SU-DHL-6 (cell line): ENCODE results near the gene CLDN18.

Experiments
- H2AFZ ChIP-seq: fragments of 200-600 bp; sonication (generic); 2 replicates; pipeline ENCODE4 v1.6.1; 2014; ENCODE audit warnings: low read depth, mild to moderate bottlenecking, moderate library complexity, mixed read lengths, antibody characterized with exemption, low read length; ENCODE audit not compliant: severe bottlenecking
- H3F3A ChIP-seq: fragments of 200-600 bp; shearing (Covaris generic); 2 replicates; pipeline ENCODE4 v1.6.0; 2016; ENCODE audit warnings: antibody characterized with exemption, mild to moderate bottlenecking; ENCODE audit not compliant: insufficient read depth
- H3K27ac ChIP-seq: fragments of 200-600 bp; sonication (generic); 2 replicates; pipeline ENCODE4 v1.5.1; 2016; ENCODE audit warnings: low read depth, mild to moderate bottlenecking, low read length, moderate library complexity, mixed read lengths
- H3K27me3 ChIP-seq: fragments of 200-600 bp; sonication (generic), shearing (Covaris generic); 2 replicates; pipeline ENCODE4 v1.6.0; 2014; ENCODE audit warnings: mild to moderate bottlenecking, low read length
- H3K36me3 ChIP-seq: fragments of 200-600 bp; sonication (generic); 2 replicates; pipeline ENCODE4 v1.6.1; 2014; ENCODE audit warnings: mild to moderate bottlenecking, low read length, mixed read lengths
- H3K4me2 ChIP-seq: fragments of 300-600, 200-600 bp; shearing (Covaris generic), sonication (generic); 2 replicates; pipeline ENCODE4 v1.6.0; 2014; ENCODE audit warnings: low read length, low read depth, mild to moderate bottlenecking; ENCODE audit not compliant: poor library complexity, severe bottlenecking
- H3K4me3 ChIP-seq: fragments of 200-600 bp; sonication (generic); 2 replicates; pipeline ENCODE4 v1.5.1; 2014; ENCODE audit warnings: antibody characterized with exemption, low read length, mild to moderate bottlenecking, mixed read lengths; ENCODE audit not compliant: insufficient read depth, poor library complexity, severe bottlenecking
- H3K79me2 ChIP-seq: fragments of 200-600 bp; sonication (generic); 2 replicates; pipeline ENCODE4 v1.6.1; 2014; ENCODE audit warnings: mild to moderate bottlenecking, low read length, moderate library complexity; ENCODE audit not compliant: insufficient read depth
- H3K9ac ChIP-seq: fragments of 200-600 bp; sonication (generic); 2 replicates; pipeline ENCODE4 v1.7.0; 2014; ENCODE audit warnings: mild to moderate bottlenecking, low read length
- H3K9me2 ChIP-seq: fragments of 200-600 bp; sonication (generic); replicated peaks from 2 replicates; pipeline ENCODE4 v1.6.1; 2014; ENCODE audit warnings: low read length; ENCODE audit not compliant: insufficient read depth
- H3K9me3 ChIP-seq: fragments of 200-600 bp; sonication (generic); 2 replicates; pipeline ENCODE4 v1.6.1; 2014; ENCODE audit warnings: low read length, mixed read lengths; ENCODE audit not compliant: insufficient read depth
- H4K20me1 ChIP-seq: fragments of 200-600 bp; sonication (generic); 2 replicates; pipeline ENCODE4 v1.6.1; 2014; ENCODE audit warnings: low read depth, mild to moderate bottlenecking, antibody characterized with exemption, low read length, moderate library complexity, mixed read lengths
- EZH2phosphoT487 ChIP-seq: fragments of 200-600 bp; sonication (generic), shearing (Covaris generic); conservative IDR thresholded peaks from 2 replicates; pipeline ENCODE4 v1.6.1; 2018; ENCODE audit warnings: mild to moderate bottlenecking, antibody characterized with exemption, low read length, moderate library complexity, mixed read lengths
- TF ChIP-seq, protein P1 (sequence below): fragments of 200-600 bp; sonication (generic); IDR thresholded peaks from one replicate; pipeline ENCODE4 v1.5.1; 2017; ENCODE audit warnings: antibody characterized with exemption, mild to moderate bottlenecking, low read length, moderate library complexity; ENCODE audit not compliant: insufficient read depth, poor library complexity, severe bottlenecking

CLDN18 gene

DNA sequence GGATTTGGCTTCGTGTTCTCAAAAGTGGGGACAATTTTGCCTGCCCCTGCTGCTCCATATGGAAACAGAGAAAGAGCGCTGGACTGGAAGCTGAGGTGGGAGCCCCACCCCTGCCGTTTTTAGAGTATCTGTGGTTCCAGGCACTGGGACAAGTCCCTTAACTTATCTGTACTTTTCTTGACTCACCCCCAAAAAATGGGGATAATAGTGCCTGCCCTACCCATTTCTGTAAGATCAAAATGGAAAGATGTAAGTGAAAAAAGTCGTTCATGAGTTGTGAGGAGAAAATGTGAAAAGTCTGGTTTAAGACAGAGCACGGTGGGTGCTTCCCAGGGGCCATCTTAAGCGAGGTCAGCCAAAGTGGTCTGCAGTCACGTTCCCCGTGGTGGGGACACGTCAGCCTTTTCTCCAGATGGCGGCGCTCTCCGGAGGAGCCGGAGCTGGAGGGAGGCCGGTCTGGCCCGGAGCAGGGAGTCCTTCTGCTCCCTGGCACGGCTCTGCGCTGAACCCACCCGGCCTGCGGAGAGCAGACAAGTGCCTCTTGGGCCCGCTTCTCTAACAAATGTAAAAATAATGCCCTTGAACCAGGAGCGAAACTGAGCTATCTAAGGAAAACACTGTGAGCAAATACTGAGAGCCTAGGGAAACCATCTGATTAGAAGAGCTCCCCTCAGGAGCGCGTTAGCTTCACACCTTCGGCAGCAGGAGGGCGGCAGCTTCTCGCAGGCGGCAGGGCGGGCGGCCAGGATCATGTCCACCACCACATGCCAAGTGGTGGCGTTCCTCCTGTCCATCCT, at the start of gene CLDN18:
Gene CLDN18, plus strand, starts transcription at position 690 of the 797 bp plus-strand sequence. Its CDS starts 61 bp downstream, at position 751.
- H3K9me3 ChIP-seq = no peaks in the 10 kb centered on the region
- no peaks in the 10 kb centered on the region for H3K79me2 ChIP-seq
- H3K4me3 ChIP-seq = no peak within 1 kb of the TSS
- TF ChIP-seq, protein P1, sequence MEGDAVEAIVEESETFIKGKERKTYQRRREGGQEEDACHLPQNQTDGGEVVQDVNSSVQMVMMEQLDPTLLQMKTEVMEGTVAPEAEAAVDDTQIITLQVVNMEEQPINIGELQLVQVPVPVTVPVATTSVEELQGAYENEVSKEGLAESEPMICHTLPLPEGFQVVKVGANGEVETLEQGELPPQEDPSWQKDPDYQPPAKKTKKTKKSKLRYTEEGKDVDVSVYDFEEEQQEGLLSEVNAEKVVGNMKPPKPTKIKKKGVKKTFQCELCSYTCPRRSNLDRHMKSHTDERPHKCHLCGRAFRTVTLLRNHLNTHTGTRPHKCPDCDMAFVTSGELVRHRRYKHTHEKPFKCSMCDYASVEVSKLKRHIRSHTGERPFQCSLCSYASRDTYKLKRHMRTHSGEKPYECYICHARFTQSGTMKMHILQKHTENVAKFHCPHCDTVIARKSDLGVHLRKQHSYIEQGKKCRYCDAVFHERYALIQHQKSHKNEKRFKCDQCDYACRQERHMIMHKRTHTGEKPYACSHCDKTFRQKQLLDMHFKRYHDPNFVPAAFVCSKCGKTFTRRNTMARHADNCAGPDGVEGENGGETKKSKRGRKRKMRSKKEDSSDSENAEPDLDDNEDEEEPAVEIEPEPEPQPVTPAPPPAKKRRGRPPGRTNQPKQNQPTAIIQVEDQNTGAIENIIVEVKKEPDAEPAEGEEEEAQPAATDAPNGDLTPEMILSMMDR = no peak
- TF ChIP-seq EZH2phosphoT487 = no peak
- no peak within 1 kb of the TSS for H3K4me2 ChIP-seq
- H3K9me2 ChIP-seq = no peaks in the 10 kb centered on the region
- no peaks in the 10 kb centered on the region for H3K27me3 ChIP-seq
- H3K27ac ChIP-seq = no peak within 1 kb of the TSS
- no peak within 1 kb of the TSS for H2AFZ ChIP-seq
- no peaks in the 10 kb centered on the region for H3F3A ChIP-seq
- H3K36me3 ChIP-seq = no peaks in the 10 kb centered on the region
- no peak within 1 kb of the TSS for H3K9ac ChIP-seq
- no peaks in the 10 kb centered on the region for H4K20me1 ChIP-seq

DNA sequence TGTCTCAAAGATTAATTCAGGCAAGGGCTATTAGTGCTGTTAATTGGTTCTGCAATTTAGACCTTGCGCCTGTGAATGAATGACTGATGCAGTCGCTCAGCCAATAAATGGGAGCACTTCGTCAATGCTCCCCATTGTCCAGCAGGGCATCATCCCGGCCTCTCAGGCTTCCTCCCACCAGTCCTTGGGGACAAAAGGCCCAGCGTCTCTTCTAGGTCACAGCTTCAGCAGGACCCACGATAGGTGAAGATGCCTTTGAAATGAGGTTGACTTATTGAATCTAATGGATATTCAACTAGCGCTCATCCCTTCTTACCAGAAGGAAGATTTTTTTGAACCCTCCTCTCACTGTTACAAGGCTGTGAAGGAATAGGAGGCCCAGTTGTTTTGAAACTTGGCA, 47.7 kb upstream of the CLDN18 start:
- no peak for TF ChIP-seq EZH2phosphoT487
- TF ChIP-seq, protein P1 = no peak
- Histone ChIP-seq H3F3A (no peaks in the 10 kb centered on the region), H3K36me3 (no peaks in the 10 kb centered on the region), H4K20me1 (no peaks in the 10 kb centered on the region), H3K4me2 (no peak overlapping the region), H3K27ac (no peak overlapping the region), H3K9ac (no peak overlapping the region), H3K9me3 (no peaks in the 10 kb centered on the region), H3K79me2 (no peaks in the 10 kb centered on the region), H2AFZ (no peak overlapping the region), H3K4me3 (no peak overlapping the region), H3K27me3 (no peaks in the 10 kb centered on the region), H3K9me2 (no peaks in the 10 kb centered on the region)

DNA sequence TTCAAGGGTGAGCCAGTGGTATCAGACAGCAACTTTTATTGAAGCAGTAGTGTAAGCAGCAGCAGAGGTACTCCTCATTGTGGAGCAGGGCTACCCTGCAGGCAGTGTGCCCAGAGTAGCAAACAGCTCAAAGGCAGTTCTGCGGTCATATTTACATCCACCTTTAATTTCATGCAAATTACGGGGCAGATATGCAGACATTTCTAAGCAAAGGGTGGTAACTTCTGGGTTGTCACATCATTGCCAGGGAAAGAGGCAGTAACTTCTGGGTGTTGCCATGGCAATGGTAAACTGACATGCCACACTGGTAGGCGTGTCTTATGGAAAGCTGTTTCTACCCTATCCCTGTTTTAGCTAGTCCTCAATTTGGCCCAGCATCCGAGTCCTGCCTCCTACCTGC, 46.5 kb upstream of the CLDN18 start:
- Histone ChIP-seq H3F3A (no peaks in the 10 kb centered on the region), H3K4me3 (no peak overlapping the region), H3K9me2 (no peaks in the 10 kb centered on the region), H3K4me2 (no peak overlapping the region), H2AFZ (no peak overlapping the region), H3K36me3 (no peaks in the 10 kb centered on the region), H4K20me1 (no peaks in the 10 kb centered on the region), H3K9ac (no peak overlapping the region), H3K9me3 (no peaks in the 10 kb centered on the region), H3K79me2 (no peaks in the 10 kb centered on the region), H3K27ac (no peak overlapping the region), H3K27me3 (no peaks in the 10 kb centered on the region)
- TF ChIP-seq, protein P1 = no peak
- no peak for TF ChIP-seq EZH2phosphoT487
